OCI-LY1 (cell line): ENCODE data around the gene DHRS3.
"Not testable (repeated sequence)": the region's sequence is repeated elsewhere in the genome, so short reads cannot be mapped to it uniquely, and the experiment has no call there.

Experiments used
- EZH2 ChIP-seq: fragments of 200-600 bp; sonication (generic), shearing (Covaris generic); IDR thresholded peaks from 2 replicates; pipeline ENCODE4 v1.8.0; 2017; ENCODE audit warnings: borderline replicate concordance, mixed run types, mild to moderate bottlenecking, antibody characterized with exemption, low read length, moderate library complexity, mixed read lengths
- TF ChIP-seq, protein P1 (sequence below): fragments of 200-600 bp; sonication (generic), shearing (Covaris generic); IDR thresholded peaks from 2 replicates; pipeline ENCODE4 v1.5.1; 2017; ENCODE audit warnings: mild to moderate bottlenecking, antibody characterized with exemption, low read length, moderate library complexity, mixed read lengths

DNA sequence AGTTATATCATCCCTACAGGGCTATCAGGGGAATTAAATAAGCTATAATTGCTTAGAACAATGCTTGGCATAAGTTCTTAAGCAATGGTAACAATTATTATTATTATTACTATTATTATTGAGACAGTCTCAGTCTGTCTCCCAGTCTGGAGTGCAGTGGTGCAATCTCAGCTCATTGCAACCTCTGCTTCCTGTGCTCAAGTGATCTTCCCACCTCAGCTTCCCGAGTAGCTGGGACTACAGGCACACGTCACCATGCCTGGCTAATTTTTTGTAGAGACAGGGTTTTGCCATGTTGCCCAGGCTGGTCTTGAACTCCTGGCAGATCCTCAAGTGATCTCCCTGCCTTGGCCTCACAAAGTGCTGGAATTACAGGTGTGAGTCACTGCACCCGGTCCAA is 79.5 kb downstream of the DHRS3 start:
- TF ChIP-seq, protein P1, sequence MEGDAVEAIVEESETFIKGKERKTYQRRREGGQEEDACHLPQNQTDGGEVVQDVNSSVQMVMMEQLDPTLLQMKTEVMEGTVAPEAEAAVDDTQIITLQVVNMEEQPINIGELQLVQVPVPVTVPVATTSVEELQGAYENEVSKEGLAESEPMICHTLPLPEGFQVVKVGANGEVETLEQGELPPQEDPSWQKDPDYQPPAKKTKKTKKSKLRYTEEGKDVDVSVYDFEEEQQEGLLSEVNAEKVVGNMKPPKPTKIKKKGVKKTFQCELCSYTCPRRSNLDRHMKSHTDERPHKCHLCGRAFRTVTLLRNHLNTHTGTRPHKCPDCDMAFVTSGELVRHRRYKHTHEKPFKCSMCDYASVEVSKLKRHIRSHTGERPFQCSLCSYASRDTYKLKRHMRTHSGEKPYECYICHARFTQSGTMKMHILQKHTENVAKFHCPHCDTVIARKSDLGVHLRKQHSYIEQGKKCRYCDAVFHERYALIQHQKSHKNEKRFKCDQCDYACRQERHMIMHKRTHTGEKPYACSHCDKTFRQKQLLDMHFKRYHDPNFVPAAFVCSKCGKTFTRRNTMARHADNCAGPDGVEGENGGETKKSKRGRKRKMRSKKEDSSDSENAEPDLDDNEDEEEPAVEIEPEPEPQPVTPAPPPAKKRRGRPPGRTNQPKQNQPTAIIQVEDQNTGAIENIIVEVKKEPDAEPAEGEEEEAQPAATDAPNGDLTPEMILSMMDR: not testable (repeated sequence)
- TF ChIP-seq EZH2: not testable (repeated sequence)
